B cell (primary cell): Measurements from ENCODE around the gene SCRN2. TPM values are rescaled to one million over a fixed set of nuclear protein-coding genes. Genes with fewer than 3 reads are reported as not detected.
A peak's percentile ranks its signal among the peaks of the same experiment; 100 is the strongest.

ENCODE experiments used
- ATAC-seq: fragments of 200-7000 bp; cut with Tn5 transposase; one replicate; pipeline ENCODE4 v1.10.0; 2021; ENCODE audit warnings: low read depth, mild to moderate bottlenecking, moderate number of reproducible peaks, moderate library complexity
- CTCF ChIA-PET: fragments of 350-600 bp; sonication (Branson Sonifier 250); formaldehyde crosslinking; loops from one replicate; lab custom pipeline; 2021; ENCODE audit warnings: antibody characterized with exemption, inconsistent platforms; lab: Charles Lee
- POLR2A ChIA-PET: fragments of 350-600 bp; sonication (Branson Sonifier 250); formaldehyde crosslinking; loops from one replicate; lab custom pipeline; 2021; ENCODE audit warnings: antibody characterized with exemption; lab: Charles Lee
- DNase-seq: peaks from one replicate; pipeline ENCODE4 v3.0.0; 2013
- H2AFZ ChIP-seq: 2 replicates; pipeline ENCODE4 v1.6.1; 2012; ENCODE audit warnings: mild to moderate bottlenecking, low read depth, low read length; ENCODE audit not compliant: insufficient read depth, poor library complexity, severe bottlenecking
- H3K27ac ChIP-seq, 2 donors: 1 replicate in 1 of 2; 2 replicates in 1 of 2; pipeline ENCODE4 v1.5.1; 2012 to 2013; ENCODE audit warnings: low read length in 2 of 2, mild to moderate bottlenecking in 2 of 2, moderate library complexity in 1 of 2
- H3K27me3 ChIP-seq, 4 experiments: fragments of 200-600 bp in 1 of 4; sonication (generic) in 1 of 4; replicated peaks in 1 of 4; 1 replicate in 2 of 4; 2 replicates in 2 of 4; pipeline versions ENCODE4 v1.6.1 to v1.7.0; 2013 to 2016; ENCODE audit warnings: low read length in 3 of 4, mild to moderate bottlenecking in 2 of 4, mixed read lengths in 1 of 4, moderate library complexity in 1 of 4; ENCODE audit not compliant: insufficient read depth in 4 of 4, control insufficient read depth in 3 of 4; ENCODE audit errors: control extremely low read depth in 1 of 4
- H3K36me3 ChIP-seq, 2 experiments: replicated peaks in 1 of 2; 1 replicate in 1 of 2; 2 replicates in 1 of 2; pipeline versions ENCODE4 v1.6.1 to v1.7.1; 2013; ENCODE audit warnings: low read length in 1 of 2; ENCODE audit not compliant: insufficient read depth in 2 of 2, control insufficient read depth in 1 of 2; ENCODE audit errors: control extremely low read depth in 1 of 2, extremely low read depth in 1 of 2
- H3K4me1 ChIP-seq, 2 donors: fragments of 200-600 bp in 1 of 2; sonication (generic) in 1 of 2; 1 replicate in 1 of 2; 2 replicates in 1 of 2; pipeline versions ENCODE4 v1.5.1 to v1.6.1; 2013 to 2017; ENCODE audit warnings: low read length in 2 of 2; ENCODE audit not compliant: control insufficient read depth in 2 of 2, insufficient read depth in 2 of 2
- H3K4me2 ChIP-seq: replicated peaks from 2 replicates; pipeline ENCODE3; 2012; ENCODE audit warnings: mild to moderate bottlenecking, low read depth, low read length; ENCODE audit not compliant: poor library complexity, severe bottlenecking
- H3K4me3 ChIP-seq, 5 experiments: fragments of 200-600 bp in 1 of 5; sonication (generic) in 1 of 5; 1 replicate in 3 of 5; 2 replicates in 2 of 5; pipeline versions ENCODE4 v1.5.1 to v1.7.0; 2011 to 2016; ENCODE audit warnings: low read length in 4 of 5, mild to moderate bottlenecking in 4 of 5, low read depth in 2 of 5, control low read depth in 1 of 5, moderate library complexity in 1 of 5; ENCODE audit not compliant: insufficient read depth in 1 of 5; ENCODE audit errors: control extremely low read depth in 1 of 5, extremely low read depth in 1 of 5
- H3K79me2 ChIP-seq: fragments of 200-600 bp; sonication (generic); one replicate; pipeline ENCODE4 v1.6.0; 2016; ENCODE audit warnings: low read length; ENCODE audit not compliant: control insufficient read depth, insufficient read depth
- H3K9ac ChIP-seq: fragments of 200-600 bp; sonication (generic); 2 replicates; pipeline ENCODE4 v1.6.1; 2017; ENCODE audit warnings: mild to moderate bottlenecking, low read length, moderate library complexity
- H3K9me3 ChIP-seq, 3 donors: one replicate each; pipeline versions ENCODE4 v1.6.1 to v1.7.1; 2013; ENCODE audit warnings: low read length in 2 of 3; ENCODE audit not compliant: control insufficient read depth in 2 of 3, insufficient read depth in 1 of 3; ENCODE audit errors: control extremely low read depth in 1 of 3
- H4K20me1 ChIP-seq: 2 replicates; pipeline ENCODE4 v1.6.0; 2012; ENCODE audit warnings: mild to moderate bottlenecking, low read length; ENCODE audit not compliant: insufficient read depth, control insufficient read depth, poor library complexity, severe bottlenecking
- H3K27ac Mint-ChIP-seq: one replicate; pipeline ENCODE4 v1.8.0; 2021; ENCODE audit warnings: mixed read lengths
- H3K27me3 Mint-ChIP-seq: one replicate; pipeline ENCODE4 v1.8.0; 2021; ENCODE audit warnings: mixed read lengths
- H3K4me1 Mint-ChIP-seq: one replicate; pipeline ENCODE4 v1.8.0; 2021; ENCODE audit warnings: mixed read lengths
- H3K4me3 Mint-ChIP-seq: one replicate; pipeline ENCODE4 v1.8.0; 2021; ENCODE audit warnings: mixed read lengths
- H3K9me3 Mint-ChIP-seq: one replicate; pipeline ENCODE4 v1.8.0; 2022; ENCODE audit warnings: mixed read lengths; ENCODE audit not compliant: insufficient read depth
- EZH2 ChIP-seq: IDR thresholded peaks from 2 replicates; pipeline ENCODE4 v1.6.1; 2012; ENCODE audit warnings: borderline replicate concordance, low read depth, mild to moderate bottlenecking, moderate library complexity, low read length; ENCODE audit not compliant: insufficient read depth, poor library complexity, severe bottlenecking
- WGBS: methylation state at CpG from one replicate; pipeline ENCODE4 v1.1.5; 2013; ENCODE audit warnings: missing lambda C conversion rate; ENCODE audit not compliant: insufficient coverage; 5-methylcytosine and 5-hydroxymethylcytosine counted together
- intact Hi-C: fragments of 100-400 bp; cut with micrococcal nuclease; formaldehyde crosslinking; loops from one replicate; pipeline ENCODE4 v1.10.0; 2022
- polyA plus RNA-seq: library from polyadenylated mRNA; depleted of rRNA; stranded (reverse); fragments of >200 nt; gene quantifications from 2 replicates; pipeline ENCODE4 v1.2.3, GENCODE V29; 2012
- total RNA-seq, 2 donors: library from RNA; stranded (reverse); fragments of 120-200 nt in 1 of 2; gene quantifications; 1 replicate in 1 of 2; 2 replicates in 1 of 2; pipeline versions ENCODE4 v1.2.3 to v1.2.4, GENCODE V29; 2013 to 2022
- TF ChIP-seq, protein P1 (sequence below): fragments of 200-600 bp; IDR thresholded peaks from one replicate; pipeline ENCODE4 v1.8.0; 2022; ENCODE audit warnings: antibody characterized with exemption, mild to moderate bottlenecking

The SCRN2 gene
- total and polyA plus RNA-seq, 2 donors (not counting 1 experiment from before 2014, with no cell fraction given) = 47.8 to 71.9 TPM

- Mint-ChIP-seq H3K4me1 (peaks cover 18% of the 10 kb centered on the region), H3K27me3 (peaks cover 82% of the 10 kb centered on the region), H3K9me3 (no peaks in the 10 kb centered on the region), H3K4me3 (no peak overlapping the region), H3K27ac (no peak overlapping the region)
- ATAC-seq (no peak), DNase-seq (no peak)
- TF ChIP-seq, protein P1, sequence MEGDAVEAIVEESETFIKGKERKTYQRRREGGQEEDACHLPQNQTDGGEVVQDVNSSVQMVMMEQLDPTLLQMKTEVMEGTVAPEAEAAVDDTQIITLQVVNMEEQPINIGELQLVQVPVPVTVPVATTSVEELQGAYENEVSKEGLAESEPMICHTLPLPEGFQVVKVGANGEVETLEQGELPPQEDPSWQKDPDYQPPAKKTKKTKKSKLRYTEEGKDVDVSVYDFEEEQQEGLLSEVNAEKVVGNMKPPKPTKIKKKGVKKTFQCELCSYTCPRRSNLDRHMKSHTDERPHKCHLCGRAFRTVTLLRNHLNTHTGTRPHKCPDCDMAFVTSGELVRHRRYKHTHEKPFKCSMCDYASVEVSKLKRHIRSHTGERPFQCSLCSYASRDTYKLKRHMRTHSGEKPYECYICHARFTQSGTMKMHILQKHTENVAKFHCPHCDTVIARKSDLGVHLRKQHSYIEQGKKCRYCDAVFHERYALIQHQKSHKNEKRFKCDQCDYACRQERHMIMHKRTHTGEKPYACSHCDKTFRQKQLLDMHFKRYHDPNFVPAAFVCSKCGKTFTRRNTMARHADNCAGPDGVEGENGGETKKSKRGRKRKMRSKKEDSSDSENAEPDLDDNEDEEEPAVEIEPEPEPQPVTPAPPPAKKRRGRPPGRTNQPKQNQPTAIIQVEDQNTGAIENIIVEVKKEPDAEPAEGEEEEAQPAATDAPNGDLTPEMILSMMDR = no peak
- TF ChIP-seq EZH2 = no peak
- ChIA-PET CTCF (interaction anchor here (0.8 to 19.9 kb wide), 3 partner anchors 12 to 35 kb away, joined by 3 to 436 read pairs (median 4); partner anchors contain the start of gene SP2), POLR2A (no interaction called here)
- Histone ChIP-seq H3K9me3 (peaks cover 0 to 4% (median 0%) of the 10 kb centered on the region in 3 donors), H3K4me1 (peaks cover 24 to 25% of the 10 kb centered on the region in 2 donors), H3K27ac (no peak overlapping the region), H3K27me3 (peaks cover 0 to 81% (median 43%) of the 10 kb centered on the region in 4 experiments), H3K9ac (no peak overlapping the region), H2AFZ (no peak overlapping the region), H3K79me2 (no peaks in the 10 kb centered on the region), H3K36me3 (no peaks in the 10 kb centered on the region), H3K4me3 (no peak overlapping the region), H4K20me1 (no peaks in the 10 kb centered on the region), H3K4me2 (no peak overlapping the region)
- 66% methylated on average over 5 of the region's 5 CpGs for WGBS
- intact Hi-C loops = no loop called here
Observed at GRCh38 chr17:47853616-47854015, 12.5 kb upstream of the SCRN2 start.

DNA sequence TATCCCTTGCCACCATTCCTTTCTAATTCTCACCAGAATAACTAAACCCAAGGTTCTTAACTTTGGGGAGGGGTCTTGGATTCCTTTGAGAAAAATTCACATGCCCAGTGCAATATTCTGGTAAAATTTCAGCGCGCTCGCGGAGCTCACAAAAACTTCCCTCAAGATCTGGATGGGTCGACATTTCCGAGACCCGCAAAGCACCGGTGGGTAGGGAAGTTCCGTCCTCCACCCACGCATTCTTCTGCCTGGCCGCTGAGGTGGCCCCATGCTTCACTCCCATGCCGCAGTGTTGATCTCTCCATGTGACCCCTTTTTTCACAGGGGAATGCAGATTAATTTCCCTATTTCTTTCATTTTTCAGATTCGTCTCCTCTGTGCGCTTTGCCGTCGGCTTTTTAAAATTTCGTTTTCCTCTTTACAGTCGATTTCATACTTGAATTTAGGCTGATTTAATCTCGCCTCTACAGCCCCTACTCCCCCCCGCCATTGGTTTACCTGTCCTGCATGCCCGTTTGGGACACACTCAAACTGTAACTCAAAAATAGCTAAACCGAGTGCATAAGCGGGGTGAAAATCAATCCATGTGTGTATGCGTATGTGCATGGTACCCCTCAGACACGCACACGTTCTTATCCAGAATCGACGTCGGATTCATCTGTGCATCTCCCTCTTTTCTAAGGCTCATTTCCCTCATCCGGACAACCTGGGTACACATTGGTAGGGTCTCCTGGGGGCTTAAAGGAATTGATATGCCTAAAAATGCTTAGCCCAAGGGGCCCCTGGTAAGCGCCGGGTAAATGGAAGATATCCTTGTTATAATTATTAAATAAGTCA is 11.3 kb upstream of the SCRN2 start:
- H3K9me3 ChIP-seq = peaks cover 0 to 13% (median 0%) of the 10 kb centered on the region in 3 donors
- H3K4me3 ChIP-seq = peak overlapping the region in 1 of 5 experiments; percentile 29
- Mint-ChIP-seq H3K27ac (no peak overlapping the region), H3K4me3 (peak overlapping the region; percentile 46), H3K27me3 (peaks cover 79% of the 10 kb centered on the region), H3K9me3 (no peaks in the 10 kb centered on the region), H3K4me1 (peaks cover 20% of the 10 kb centered on the region)
- ATAC-seq (no peak), DNase-seq (peak; percentile 57)
- TF ChIP-seq EZH2 = no peak
- TF ChIP-seq, protein P1 = no peak
- H3K27ac ChIP-seq = no peak overlapping the region
- no peaks in the 10 kb centered on the region for H3K79me2 ChIP-seq
- no peak overlapping the region for H2AFZ ChIP-seq
- H3K4me1 ChIP-seq = peaks cover 32 to 34% of the 10 kb centered on the region in 2 donors
- CTCF ChIA-PET = interaction anchor here (0.7 to 19.9 kb wide), 4 partner anchors 11 to 36 kb away, joined by 3 to 436 read pairs (median 4); partner anchors contain the start of genes SCRN2 and SP2
- H3K9ac ChIP-seq = peak overlapping the region; percentile 31
- H3K36me3 ChIP-seq = no peaks in the 10 kb centered on the region
- WGBS = 12% methylated on average over 23 of the region's 32 CpGs
- POLR2A ChIA-PET = interaction anchor here (2.4 kb wide), 1 partner anchor 43 kb away, joined by 8 read pairs; the partner anchor contains the start of gene SP2
- no peaks in the 10 kb centered on the region for H4K20me1 ChIP-seq
- H3K27me3 ChIP-seq = peaks cover 0 to 86% (median 50%) of the 10 kb centered on the region in 4 experiments
- H3K4me2 ChIP-seq = peak overlapping the region; percentile 48
- intact Hi-C loops = no loop called here
